ENCODE results near the gene UHRF2. TPM values are rescaled to one million over a fixed set of nuclear protein-coding genes. Genes with fewer than 3 reads are reported as not detected.

Gene UHRF2
- total RNA-seq, 2 experiments from 2014 or later: 69.8 to 75.8 TPM

- CTCF ChIA-PET: interaction anchor here (0.7 kb wide), 1 partner anchor 90 kb away, joined by 3 read pairs; no protein-coding TSS in a partner anchor
- Mint-ChIP-seq H3K27ac (no peak overlapping the region), H3K9me3 (no peaks in the 10 kb centered on the region)
Measured at GRCh38 chr9:6553866-6554265, 140.9 kb downstream of the UHRF2 start.

More at GRCh38 chr9:6553866-6554265, 140.9 kb downstream of the UHRF2 start:
- DNase-seq: no peak
- POLR2A ChIA-PET: no interaction called here
- H3K27me3 Mint-ChIP-seq: no peaks in the 10 kb centered on the region
- H3K4me1 Mint-ChIP-seq: no peaks in the 10 kb centered on the region
- no peak overlapping the region for H3K4me3 Mint-ChIP-seq
- H3K36me3 Mint-ChIP-seq (ENCODE audit: low read depth): no peaks in the 10 kb centered on the region

Other genes with a start within 250 kb of the UHRF2 start
- gene IL33, start 197.4 kb upstream of the UHRF2 start, total RNA-seq: not detected
- not detected for gene TPD52L3, start 84.8 kb upstream of the UHRF2 start, total RNA-seq
- gene GLDC, start 232.5 kb downstream of the UHRF2 start, total RNA-seq: under 1 TPM; 0.50 to 0.69 TPM